OCI-LY3 (cell line): ENCODE results near the gene WHAMM.

ENCODE experiments used
- EZH2phosphoT487 ChIP-seq: fragments of 200-600 bp; shearing (Covaris generic); IDR thresholded peaks from 2 replicates; pipeline ENCODE4 v1.6.1; 2018; ENCODE audit warnings: antibody characterized with exemption, mixed run types, low read depth
- TF ChIP-seq, protein P1 (sequence below): fragments of 200-600, 300-600 bp; sonication (generic); IDR thresholded peaks from 2 replicates; pipeline ENCODE4 v1.5.1; 2014; ENCODE audit warnings: antibody characterized with exemption, low read length, low read depth

DNA sequence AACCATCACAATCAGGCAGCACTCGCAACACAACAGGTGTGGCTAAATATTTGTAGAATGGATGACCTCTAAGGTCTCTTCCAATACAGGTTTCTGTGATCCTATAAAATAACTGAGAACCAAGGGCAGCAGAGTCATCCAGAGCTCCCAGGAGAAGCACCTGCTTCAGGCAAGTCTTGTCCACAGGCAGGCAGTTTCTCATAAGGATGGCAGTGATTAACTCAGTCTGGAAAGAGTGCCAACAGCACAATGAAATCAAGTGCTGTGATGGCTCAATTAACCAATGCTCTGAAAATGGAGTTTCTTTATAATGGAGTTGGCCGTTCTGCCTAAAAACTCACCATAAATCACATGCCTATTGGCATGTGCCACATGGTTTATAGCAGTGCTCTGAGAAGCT lies 72.3 kb downstream of the WHAMM start:
- TF ChIP-seq, protein P1, sequence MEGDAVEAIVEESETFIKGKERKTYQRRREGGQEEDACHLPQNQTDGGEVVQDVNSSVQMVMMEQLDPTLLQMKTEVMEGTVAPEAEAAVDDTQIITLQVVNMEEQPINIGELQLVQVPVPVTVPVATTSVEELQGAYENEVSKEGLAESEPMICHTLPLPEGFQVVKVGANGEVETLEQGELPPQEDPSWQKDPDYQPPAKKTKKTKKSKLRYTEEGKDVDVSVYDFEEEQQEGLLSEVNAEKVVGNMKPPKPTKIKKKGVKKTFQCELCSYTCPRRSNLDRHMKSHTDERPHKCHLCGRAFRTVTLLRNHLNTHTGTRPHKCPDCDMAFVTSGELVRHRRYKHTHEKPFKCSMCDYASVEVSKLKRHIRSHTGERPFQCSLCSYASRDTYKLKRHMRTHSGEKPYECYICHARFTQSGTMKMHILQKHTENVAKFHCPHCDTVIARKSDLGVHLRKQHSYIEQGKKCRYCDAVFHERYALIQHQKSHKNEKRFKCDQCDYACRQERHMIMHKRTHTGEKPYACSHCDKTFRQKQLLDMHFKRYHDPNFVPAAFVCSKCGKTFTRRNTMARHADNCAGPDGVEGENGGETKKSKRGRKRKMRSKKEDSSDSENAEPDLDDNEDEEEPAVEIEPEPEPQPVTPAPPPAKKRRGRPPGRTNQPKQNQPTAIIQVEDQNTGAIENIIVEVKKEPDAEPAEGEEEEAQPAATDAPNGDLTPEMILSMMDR, result no peak
- no peak for TF ChIP-seq EZH2phosphoT487
